Tongue (tissue), 2 donors: ENCODE results near the gene P2RY8. TPM values are rescaled to one million over a fixed set of nuclear protein-coding genes. Genes with fewer than 3 reads are reported as not detected.
"Not testable (repeated sequence)": the region's sequence is repeated elsewhere in the genome, so short reads cannot be mapped to it uniquely, and the experiment has no call there.

Experiments
- DNase-seq: peaks from one replicate; pipeline ENCODE4 v3.0.0-alpha.2; 2015
- total RNA-seq: library from RNA; depleted of rRNA; stranded (reverse); fragments of >200 nt; gene quantifications from one replicate; pipeline ENCODE4 v1.2.3, GENCODE V29; 2014

Gene P2RY8
- total RNA-seq, 1 donor from 2014 or later, result 0.82 TPM

DNA sequence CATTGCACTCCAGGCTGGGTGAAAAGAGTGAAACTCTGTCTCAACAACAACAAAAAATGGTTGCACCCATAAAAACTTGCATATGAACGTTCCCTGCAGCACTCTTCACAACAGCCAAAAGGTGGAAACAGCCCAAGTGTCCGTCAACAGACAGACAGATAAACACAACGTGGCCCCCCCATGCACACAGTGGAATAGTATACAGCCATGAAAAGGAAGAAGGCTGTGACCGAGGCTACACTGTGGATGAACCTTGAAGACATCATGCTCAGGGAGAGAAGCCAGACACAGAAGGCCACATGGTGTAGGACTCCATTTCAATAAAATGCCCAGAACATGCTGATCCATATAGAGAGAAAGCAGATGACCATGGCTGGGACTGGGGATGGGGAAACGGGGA is 50.8 kb downstream of the P2RY8 start:
- no peak for DNase-seq

DNA sequence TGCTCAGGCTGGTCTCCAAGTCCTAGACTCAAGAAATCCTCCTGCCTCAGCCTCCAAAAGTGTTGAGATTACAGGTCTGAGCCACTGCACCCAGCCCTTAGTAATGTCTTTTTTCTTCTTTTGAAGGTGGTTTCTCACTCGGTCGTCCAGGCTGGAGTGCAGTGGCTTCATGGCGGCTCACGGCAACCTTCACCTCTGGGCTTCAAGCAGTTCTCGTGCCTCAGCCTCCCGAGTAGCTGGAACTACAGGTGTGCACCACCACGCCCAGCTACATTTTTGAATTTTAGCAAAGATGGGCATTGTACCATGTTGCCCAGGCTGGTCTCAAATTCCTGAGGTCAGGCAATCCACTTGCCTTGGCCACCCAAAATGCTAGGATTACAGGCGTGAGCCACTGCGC is 52.0 kb downstream of the P2RY8 start:
- DNase-seq, result no peak

- no peak for DNase-seq
Observed at GRCh38 chrX:1484638-1485019, 52.4 kb downstream of the P2RY8 start.

DNA sequence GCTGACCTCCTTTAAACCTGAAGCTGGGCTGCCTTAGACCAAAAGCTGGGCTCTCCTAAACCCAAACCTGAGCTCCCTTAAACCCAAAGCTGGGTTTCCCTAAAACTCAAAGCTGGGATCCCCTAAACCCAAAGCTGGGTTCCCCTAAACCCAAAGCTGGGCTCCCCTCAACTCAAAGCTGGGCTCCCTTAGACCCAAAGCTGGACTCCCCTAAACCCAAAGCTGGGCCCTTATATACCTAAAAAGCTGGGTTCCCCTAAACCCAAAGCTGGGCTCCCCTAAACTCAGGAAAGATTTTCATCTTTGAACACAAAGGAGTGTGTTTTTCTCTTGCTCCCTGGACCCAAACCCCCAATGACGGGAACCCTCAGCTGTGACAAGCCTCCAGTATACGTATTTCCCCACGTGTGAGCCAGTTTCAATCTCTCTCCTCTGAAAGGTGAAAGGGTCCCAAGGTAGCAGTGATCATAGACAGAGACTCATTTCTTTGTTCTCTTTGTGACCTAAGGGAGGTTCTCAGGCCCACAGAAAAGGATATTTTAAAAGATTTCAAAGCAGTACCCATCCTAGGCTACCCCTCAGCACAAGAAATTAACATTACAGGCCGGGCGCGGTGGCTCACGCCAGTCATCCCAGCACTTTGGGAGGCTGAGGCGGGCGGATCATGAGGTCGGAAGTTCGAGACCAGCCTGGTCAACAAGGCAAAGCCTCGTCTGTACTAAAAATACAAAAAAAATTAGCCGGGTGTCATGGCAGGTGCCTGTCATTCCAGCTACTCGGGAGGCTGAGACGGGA is 52.9 kb downstream of the P2RY8 start:
- no peak for DNase-seq

DNA sequence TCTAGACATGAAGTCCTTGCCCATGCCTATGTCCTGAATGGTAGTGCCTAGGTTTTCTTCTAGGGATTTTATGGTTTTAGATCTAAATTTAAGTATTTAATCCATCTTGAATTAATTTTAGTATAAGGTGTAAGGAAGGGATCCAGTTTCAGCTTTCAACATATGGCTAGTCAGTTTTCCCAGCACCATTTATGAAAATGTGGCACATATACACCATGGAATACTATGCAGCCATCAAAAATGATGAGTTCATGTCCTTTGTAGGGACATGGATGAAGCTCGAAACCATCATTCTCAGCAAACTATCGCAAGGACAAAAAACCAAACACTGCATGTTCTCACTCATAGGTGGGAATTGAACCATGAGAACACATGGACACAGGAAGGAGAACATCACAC is 54.5 kb downstream of the P2RY8 start:
- DNase-seq, result not testable (repeated sequence)

- DNase-seq, result peak; percentile 50
Observed at GRCh38 chrX:1481636-1482529, 55.1 kb downstream of the P2RY8 start.

DNA sequence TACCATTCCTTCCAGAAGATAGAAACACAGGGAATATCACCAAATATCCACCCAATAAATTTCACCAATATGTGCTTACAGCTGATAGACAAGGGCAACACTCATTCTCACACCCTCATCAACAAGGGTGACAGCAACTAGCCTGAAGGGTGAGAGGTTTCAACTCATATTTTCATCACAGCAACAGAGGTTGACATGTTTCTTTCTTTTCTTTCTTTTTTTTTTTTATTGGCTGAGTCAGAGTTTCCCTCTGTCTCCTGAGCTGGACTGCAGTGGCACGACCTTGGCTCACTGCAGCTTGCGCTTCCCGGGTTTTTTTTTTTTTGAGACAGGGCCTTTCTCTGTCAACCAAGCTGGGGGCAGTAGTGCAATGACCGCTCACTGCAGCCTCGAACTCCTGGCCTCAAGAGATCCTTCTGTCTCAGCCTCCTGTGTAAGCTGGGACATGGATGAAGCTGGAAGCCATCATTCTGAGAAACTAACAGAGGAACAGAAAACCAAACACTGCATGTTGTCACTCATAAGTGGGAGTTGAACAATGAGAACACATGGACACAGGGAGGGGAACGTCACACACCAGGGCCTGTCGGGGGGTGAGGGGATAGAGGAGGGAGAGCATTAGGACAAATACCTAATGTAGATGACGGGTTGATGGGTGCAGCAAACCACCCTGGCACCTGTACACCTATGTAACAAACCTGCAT is 56.8 kb downstream of the P2RY8 start:
- no peak for DNase-seq

DNA sequence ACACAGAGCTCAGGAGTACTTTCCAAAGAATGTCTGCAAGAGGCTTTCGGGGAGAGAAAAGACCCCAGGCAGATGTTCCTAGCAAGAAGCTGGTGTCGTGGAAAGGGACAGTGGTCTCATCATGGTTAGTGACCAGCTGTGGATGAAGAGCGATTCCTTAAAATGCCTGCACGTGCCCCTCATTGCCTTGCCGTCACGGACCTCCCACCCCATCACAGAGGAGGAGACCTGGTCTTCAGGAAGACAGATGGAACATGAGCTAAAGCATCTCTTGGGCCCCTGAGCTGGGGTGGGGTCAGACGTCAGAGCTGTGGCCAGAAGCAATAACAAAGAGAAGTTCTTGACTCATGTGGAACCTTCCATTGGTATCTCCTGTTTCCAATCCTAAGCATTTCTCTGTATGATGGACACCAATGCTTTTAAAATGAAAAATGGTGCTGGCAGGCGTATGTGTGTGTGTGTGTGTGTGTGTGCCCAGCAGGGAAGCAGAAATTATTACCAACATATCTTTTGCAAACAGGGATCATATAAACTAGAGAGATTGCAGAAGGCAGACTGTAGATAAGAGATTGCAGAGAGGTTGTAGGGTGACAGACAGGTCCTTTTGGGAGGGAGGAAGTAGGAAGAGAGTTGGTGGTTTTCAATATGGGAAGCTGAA is 59.1 kb downstream of the P2RY8 start:
- DNase-seq, result no peak

DNA sequence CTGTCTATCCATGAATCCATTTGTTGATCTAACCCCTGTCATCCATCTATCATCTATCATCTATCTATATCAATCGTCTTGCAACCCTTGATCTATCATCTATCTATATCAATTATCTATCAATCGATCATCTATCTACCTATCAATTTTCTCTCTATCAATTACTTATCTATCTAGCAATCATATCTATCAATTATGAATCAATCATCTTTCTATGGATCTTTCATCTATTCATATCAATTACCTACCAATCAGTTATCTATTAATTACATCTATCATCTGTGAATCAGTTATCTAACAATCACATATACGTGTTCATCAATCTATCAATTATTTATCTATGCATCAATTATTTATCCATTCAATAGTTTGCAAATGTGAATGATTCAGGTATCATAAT is 59.8 kb downstream of the P2RY8 start:
- DNase-seq, result no peak

DNA sequence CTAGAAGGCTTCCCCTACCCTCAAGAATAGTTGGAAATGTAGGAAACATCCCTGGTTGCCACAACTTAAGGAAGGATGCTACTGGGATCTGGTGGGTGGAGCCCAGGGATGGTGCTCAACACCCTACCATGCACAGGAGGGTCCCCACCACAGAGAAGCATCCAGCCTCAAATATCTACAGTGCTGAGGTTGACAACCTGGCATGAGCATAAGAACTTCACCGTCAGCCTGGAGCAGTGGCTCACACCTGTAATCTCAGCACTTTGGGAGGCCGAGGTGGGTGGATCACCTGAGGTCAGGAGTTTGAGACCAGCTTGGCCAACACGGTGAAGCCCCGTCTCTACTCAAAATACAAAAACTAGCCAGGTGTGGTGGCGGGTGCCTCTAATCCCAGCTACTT is 60.3 kb downstream of the P2RY8 start:
- DNase-seq, result no peak

DNA sequence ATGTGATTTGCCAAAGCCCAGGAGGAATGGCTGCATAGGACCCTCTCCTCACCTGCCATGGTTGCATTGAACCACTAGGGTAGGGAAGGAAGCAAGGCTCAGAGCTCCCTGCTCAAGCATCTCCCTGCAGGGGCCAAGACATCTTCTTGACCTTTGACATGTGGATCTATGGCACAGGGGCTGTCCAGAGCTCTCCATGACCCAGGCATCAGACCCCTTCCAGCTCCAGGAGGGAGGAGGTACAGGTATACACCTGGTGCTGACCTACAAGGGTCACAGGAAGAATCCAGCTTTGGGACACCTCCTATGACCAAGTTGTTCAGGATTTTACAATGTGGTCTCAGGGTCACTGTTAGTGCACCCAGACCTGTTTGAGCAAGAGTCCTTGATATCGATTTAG is 61.1 kb downstream of the P2RY8 start:
- DNase-seq, result no peak

GRCh38 chrX:1475481-1475880 is 61.5 kb downstream of the P2RY8 start:
- no peak for DNase-seq

- DNase-seq, result not testable (repeated sequence)
Observed at GRCh38 chrX:1474593-1474992, 62.4 kb downstream of the P2RY8 start.

GRCh38 chrX:1472975-1473374 is 64.0 kb downstream of the P2RY8 start:
- no peak for DNase-seq

DNA sequence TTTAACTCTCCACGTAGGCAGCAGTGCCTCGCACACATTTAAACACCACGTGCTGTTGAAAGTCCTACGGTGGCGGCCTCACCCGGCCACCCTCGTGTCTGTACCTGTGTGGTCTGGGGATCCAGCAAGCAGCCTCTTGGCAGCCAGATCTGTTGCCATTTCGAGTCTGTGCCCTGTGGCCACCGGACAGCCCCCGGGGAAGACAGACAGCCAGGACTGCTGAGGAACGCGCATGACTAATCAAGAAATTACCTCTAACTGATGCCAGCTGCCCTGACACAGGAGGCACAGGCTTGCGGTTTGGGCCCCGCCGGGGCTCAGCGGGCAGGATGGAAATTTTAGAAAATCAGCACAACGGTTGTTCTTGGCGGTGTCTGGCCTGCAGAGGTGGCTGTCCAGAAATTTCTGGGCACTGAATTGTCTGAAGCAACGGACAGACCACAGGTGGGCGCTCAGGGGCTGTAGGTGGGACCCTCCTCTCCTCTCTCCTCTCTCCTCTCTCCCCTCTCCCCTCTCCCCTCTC is 68.7 kb downstream of the P2RY8 start:
- no peak for DNase-seq

DNA sequence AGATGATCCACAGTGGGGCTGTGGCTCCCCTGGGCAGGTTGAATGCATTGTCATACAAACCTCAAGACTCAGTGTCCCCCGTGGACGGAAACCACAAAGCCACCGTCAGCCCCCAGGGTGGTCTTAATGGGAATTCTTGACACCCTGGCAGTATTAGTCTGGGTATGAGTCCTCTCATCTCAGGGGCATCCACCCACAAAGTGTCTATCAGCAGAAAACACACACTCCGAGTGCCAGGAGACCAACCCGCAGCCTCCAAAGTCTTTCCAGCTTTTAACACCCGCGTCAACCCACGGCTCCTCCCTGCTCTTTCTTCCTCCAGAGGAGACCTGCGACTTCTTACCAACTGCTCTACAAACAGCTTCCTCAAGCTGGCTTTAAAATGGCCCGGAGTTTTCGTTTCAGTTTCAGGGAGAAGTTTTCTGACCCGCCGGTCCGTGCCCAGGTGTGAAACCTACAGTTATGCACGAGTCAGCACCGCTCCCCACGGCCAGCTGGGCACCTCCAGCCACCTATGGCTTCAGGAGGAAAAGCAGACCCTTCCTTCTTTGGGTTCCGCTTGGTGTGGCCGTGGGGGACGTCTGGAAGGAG is 69.9 kb downstream of the P2RY8 start:
- no peak for DNase-seq

GRCh38 chrX:1466232-1466661 is 70.7 kb downstream of the P2RY8 start:
- DNase-seq, result no peak

DNA sequence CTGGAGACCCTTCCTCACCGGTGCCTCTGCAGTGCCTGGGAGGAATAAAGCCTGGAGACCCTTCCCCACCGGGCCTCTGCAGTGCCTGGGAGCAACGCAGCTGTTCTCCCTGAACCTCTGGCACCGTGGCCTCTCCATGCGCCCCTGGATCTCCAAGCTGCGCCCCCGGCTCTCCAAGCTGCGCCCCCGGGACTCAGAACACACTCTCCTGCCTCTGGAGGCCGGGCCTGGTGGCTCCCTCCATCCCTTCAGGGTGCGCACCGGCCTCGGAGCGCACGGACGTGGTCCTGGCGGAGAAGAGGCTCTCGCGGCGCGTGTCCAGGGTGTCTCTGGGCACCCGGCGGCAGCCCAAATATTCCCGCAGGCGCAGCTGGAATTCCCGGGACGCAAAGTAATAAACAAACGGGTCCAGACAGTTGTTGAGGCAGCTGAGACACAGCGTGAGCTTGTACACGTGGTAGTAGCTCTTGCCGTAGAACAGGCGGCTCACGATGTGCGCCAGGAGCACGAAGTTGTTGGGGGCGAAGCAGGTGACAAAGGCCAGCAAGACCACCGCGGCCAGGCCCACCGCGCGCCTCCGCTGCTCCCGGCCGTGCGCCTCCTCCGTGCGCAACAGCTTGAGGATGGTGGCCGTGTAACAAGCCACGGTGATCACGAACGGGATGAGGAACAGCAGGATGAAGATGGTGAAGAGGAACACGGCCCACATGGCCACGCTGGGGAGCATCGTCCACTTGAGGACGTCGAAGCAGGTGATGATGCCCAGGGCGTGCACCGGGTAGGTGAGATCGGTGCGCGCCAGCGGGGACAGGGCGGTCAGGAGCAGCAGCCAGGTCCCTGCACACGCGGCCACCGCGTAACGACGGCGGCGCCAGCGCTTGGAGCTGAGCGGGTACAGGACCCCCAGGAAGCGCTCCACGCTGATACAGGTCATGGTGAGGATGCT is 71.4 kb downstream of the P2RY8 start:
- no peak for DNase-seq

GRCh38 chrX:1464971-1465285 is 72.1 kb downstream of the P2RY8 start:
- no peak for DNase-seq
